Fibroblast of lung (primary cell): ENCODE results near the gene TOMM7.

Experiments
- EZH2 ChIP-seq: IDR thresholded peaks from 2 replicates; pipeline ENCODE4 v1.5.1; 2012; ENCODE audit warnings: low read length, control low read depth, mild to moderate bottlenecking; ENCODE audit errors: missing control alignments
- TF ChIP-seq, protein P1 (sequence below), 2 donors: IDR thresholded peaks in 1 of 2; conservative IDR thresholded peaks in 1 of 2; 1 replicate in 1 of 2; 2 replicates in 1 of 2; pipeline ENCODE4 v1.5.1; 2011 to 2012; ENCODE audit warnings: low read length in 2 of 2, control low read depth in 1 of 2, inconsistent platforms in 1 of 2, low read depth in 1 of 2, mild to moderate bottlenecking in 1 of 2

GRCh38 chr7:22856416-22856815 lies 33.8 kb upstream of the TOMM7 start:
- TF ChIP-seq, protein P1, sequence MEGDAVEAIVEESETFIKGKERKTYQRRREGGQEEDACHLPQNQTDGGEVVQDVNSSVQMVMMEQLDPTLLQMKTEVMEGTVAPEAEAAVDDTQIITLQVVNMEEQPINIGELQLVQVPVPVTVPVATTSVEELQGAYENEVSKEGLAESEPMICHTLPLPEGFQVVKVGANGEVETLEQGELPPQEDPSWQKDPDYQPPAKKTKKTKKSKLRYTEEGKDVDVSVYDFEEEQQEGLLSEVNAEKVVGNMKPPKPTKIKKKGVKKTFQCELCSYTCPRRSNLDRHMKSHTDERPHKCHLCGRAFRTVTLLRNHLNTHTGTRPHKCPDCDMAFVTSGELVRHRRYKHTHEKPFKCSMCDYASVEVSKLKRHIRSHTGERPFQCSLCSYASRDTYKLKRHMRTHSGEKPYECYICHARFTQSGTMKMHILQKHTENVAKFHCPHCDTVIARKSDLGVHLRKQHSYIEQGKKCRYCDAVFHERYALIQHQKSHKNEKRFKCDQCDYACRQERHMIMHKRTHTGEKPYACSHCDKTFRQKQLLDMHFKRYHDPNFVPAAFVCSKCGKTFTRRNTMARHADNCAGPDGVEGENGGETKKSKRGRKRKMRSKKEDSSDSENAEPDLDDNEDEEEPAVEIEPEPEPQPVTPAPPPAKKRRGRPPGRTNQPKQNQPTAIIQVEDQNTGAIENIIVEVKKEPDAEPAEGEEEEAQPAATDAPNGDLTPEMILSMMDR (conservative IDR thresholded peaks at IDR 0.05 in 1 of 2, IDR thresholded peaks at IDR 0.05 in 1 of 2; ENCODE audit: low read depth in 1 of 2, low read length in 2 of 2): no peak
- no peak for TF ChIP-seq EZH2
